HUDEP-2 (cell line): ENCODE data around the gene SV2C.
"Not testable (repeated sequence)": the region's sequence is repeated elsewhere in the genome, so short reads cannot be mapped to it uniquely, and the experiment has no call there.

Experiments used
- DNase-seq, 76 experiments: peaks; one replicate each; lab custom pipeline; 2025; ENCODE audit not compliant: unreplicated experiment in 76 of 76; lab: John Stamatoyannopoulos, UW

The SV2C gene

DNA sequence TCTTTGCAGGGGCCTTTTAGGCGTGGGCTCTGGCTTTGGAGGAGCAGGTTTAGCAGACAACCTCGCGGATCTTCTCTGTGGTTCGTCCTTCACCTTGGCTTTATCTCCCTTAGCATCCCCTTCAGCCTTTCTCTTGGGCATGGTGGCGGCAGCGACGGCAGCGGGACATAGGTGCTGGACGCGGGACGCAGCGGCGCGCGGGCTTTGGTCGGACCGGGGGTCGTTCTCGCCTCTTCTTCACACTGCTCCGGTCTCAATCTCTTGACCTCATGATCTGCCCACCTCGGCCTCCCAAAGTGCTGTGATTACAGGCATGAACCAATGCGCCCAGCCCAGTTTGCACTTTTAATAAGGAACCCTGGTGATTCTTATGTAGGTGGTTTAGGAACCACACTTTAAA lies 159.0 kb downstream of the SV2C start:
- DNase-seq = not testable (repeated sequence)

DNA sequence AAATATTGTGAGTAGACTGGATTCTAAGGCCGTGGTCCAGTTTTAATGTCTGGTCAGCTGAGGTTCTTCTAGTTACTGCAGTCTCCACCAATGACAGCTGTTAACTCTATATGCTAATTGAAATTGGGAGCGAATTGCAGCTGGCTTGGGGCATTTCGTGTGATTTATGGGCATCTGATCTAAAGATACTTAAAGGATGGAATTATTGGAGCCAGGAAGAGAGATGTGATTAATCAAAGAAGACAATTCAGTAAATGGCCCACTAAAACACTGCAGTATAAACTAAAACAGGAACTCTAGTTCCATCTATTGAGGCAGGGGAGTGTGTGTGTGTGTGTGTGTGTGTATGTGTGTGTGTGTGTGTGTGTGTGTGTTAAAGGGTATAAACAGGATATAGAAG lies 162.4 kb downstream of the SV2C start:
- no peak for DNase-seq

DNA sequence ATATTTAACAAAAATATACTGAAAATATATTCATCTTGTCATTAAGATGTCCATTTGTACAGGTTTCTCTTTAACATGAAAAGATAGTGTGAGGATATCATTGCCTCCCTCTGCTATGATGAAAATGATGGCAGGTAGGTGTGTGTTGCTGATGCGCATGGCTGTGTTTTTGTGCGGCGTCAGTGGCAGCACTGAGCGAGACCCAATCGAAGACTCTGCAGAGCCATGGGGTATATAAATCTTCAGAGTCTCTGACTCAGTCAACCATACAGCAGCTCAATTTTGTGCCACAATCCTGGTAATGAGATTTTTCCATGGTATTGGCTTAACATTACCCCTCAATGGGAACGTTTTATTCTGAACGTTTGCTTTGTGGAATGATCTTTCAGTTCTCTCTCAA lies 166.4 kb downstream of the SV2C start:
- DNase-seq = no peak

DNA sequence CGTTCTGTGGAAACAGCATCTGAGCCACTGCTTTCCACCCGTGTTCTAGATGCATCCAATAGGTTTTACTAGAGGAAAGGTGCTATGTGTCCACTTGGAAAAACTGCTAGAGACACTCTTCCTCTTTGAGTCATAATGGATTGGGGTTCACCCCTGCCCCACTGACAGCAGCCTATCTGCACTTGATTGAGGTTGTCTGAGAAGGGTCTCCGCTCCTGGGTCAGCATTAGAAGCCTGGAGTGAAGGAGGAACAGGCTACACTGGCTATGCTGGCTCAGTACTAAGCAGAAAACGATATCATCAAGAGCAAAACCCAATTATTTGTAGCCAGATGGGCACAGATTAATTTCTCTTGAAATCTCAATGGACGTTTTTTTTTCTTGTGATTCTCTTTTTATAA lies 167.3 kb downstream of the SV2C start:
- no peak for DNase-seq

DNA sequence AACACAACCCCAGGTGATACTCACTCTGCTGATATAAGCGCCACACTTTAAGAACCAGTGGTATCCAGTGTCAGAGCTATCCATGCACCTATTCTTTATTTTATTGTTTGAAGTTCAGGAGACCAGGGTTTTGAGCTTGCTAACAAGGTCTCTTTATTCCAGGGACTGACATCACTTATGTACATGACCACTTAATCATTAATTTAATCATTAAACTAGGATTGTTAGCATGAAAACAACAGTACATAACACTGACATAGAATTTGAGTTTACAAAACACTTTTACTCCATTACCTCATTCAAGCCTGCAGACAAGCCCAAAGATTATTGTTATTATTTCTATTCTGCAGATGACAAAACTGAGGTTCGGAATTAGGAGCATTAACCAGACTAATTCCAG lies 168.5 kb downstream of the SV2C start:
- no peak for DNase-seq

DNA sequence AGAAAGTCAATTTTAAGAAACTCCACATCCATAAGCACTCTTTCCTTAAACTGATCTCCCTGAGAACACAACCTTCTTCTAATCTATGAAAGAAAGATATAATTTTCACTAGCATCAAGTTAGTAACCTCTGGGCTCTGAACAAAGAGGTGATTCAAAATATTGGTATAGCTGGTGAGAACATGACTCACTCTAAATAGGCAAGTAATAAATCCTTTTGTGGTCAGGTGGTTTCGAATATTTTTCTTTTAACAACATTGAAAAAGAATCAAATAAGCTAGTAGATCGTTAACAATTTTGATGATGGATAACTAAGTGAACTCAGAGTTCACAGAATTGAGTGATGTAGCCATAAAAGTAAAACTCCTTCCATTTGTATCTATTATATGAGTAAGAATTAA lies 169.3 kb downstream of the SV2C start:
- no peak for DNase-seq

- DNase-seq = peak in 54 of 76 experiments; percentile 1 to 68 (median 22)
Measured at GRCh38 chr5:76256116-76256889, 173.1 kb downstream of the SV2C start.

DNA sequence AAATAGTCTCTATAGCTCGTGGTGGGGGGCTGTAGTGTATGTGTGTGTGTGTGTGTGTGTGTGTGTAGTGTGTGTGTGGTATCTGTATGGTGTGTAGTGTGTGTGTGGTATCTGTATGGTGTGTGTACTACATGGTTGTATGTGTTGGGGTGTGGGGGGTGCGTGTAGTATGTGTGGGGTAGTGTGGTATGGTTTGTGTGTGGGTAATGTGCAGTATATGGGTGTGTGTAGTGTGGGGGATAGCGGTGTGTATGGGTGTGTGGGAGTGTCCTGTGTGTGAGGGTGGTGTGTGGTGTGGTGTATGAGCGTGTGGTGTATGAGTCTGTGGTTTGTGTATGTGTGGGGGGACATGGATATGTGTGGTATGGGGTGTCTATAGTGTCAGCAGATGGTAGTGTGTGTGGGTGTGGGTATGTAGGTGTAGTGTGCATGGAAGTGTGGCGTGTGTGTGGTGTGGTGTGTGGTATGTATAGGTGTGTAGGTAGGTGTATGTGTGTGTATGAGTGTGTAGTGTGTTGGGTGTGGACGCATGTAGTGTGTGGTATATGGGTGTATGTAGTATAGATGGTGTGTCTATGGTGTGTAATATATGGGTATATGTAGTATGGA lies 174.1 kb downstream of the SV2C start:
- DNase-seq = no peak

GRCh38 chr5:76257897-76258296 lies 174.7 kb downstream of the SV2C start:
- no peak for DNase-seq

DNA sequence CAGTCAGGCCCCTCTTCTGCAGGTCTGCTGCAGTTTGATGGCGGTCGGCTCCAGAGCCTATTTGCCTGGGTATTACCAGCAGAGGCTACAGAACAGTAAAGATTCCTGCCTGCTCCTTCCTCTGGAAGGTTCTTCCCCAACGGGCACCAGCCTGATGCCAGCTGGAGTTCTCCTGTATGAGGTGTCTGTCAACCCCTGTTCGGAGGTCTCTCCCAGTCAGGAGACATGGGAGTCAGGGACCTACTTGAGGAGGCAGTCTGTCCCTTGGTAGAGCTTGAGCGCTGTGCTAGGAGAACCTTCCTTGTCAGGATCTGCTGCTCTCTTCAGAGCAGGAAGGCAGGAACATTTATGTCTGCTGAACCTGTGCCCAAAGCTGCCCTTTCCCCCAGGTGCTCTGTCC lies 181.5 kb downstream of the SV2C start:
- no peak for DNase-seq

- no peak for DNase-seq
Measured at GRCh38 chr5:76269259-76269931, 186.2 kb downstream of the SV2C start.

DNA sequence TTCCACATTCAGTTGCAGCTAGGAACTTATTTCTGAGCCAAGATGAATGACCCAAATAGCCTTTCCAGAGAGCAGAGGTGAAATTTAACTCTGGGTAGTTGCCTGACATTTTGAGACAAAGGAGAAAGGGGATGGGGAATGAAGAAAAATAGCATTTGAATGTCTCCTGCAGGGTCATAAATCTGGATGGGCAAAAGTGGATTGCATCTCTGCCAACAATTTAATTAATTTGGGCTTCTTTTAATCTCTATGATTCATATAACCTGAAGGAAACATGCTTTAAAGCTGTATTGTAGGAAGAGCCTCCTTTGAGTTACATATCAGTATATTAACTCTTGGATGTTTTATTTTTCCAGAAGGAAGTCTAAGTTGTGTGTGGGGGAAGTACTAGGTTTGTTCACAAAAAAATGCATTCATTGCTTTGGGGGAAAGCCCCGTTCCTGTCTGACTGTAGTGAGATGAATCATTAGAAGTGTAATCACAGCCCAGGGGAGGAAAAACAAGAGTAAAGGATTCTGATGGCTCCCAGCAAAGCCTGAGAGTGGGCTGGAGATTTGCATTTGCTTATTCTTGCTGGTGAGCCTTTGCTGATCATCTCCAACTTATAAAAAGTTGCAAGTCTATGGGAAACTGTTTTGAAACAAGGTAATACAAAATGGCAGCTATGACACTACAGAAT lies 186.9 kb downstream of the SV2C start:
- DNase-seq = no peak

GRCh38 chr5:76271836-76272235 lies 188.7 kb downstream of the SV2C start:
- DNase-seq = no peak

DNA sequence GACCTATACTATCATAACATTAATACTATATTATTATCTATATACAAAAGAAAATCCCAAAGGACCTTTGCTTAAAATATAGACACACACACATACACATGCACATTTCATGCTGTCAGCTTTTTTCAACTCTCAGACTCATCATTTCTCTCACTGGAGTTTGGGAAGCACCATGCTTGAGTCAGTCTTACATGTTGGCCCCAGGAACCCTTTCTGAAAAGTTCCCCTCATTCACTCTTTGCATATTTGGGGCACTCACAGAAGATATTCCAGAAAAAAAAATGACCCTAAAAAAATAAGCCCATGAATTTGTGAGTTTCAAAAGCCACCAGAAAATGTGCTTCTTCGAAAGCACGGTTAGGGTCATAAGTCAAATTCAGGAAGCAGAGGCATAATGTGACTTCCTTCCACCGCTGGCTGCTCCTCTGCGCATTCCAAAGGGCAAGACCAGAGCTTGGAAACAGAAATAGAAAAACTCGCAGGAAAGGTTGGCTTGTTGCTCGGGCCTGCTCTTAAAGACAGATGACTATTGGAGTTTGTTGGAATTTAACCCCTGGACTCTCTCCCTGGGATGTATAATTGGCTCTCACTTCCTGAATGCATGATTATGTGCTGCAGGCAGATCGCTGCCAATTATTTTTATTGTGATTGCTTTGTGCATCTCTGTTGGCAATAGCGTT lies 190.2 kb downstream of the SV2C start:
- DNase-seq = no peak

DNA sequence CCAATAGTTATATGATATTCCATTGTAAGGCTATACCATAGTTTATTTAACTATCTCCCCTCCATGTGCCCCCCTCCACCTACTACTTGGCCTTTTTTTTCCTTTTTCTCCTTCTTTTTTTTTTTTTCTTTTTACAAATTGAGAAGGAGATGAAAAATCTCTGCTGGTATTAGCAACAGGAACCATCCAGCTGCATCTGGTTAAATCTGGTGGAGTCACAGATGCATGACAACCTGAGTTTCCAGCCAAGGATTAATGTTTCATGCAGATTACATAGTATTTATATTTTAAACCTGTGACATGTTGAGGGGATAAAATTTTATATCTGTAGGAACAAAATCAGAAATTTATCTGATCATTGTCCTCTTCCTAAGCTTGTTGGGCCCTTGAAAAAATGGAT lies 191.4 kb downstream of the SV2C start:
- no peak for DNase-seq

DNA sequence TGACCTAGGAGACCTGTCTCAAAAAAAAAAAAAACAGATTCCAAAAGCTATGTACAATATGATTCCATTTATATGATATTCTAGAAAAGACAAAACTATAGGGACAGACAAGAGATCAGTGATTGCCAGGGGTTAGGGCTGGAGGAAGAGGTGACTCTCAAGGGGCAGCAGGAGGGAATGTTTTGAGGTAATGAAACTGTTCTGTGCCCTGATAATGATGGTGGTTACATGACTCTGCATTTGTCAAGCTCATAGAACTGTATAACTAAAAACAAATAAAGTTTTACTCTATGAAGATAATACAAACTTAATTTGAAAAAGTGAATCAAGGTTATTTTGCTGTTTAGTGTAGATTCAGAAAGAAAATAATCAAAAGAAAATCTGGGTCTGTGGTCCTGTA lies 194.6 kb downstream of the SV2C start:
- no peak for DNase-seq

DNA sequence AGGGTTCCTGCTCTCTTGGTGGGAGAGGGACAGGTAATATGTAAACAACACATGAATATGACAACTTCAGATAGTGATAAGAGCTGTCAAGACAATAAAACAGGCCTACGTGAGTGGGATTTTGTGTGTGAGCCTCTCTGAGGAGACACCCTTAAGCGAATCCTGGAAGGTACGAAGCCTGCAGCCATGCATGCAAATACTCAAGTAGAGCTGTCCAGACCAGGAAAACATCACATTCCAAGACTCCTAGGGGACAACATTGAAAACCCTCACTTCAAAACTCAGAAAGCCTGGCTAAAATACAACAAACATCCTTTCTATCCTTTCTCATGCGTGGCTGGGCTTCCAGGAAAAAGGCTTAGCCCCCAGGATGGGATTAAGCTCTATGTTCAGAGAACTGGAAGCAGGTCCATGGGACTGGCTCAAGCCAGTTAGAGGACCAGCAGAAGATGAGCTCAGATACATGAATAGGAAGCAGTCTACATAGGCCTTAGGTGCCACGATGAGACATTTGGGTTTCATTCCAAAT lies 195.1 kb downstream of the SV2C start:
- no peak for DNase-seq

DNA sequence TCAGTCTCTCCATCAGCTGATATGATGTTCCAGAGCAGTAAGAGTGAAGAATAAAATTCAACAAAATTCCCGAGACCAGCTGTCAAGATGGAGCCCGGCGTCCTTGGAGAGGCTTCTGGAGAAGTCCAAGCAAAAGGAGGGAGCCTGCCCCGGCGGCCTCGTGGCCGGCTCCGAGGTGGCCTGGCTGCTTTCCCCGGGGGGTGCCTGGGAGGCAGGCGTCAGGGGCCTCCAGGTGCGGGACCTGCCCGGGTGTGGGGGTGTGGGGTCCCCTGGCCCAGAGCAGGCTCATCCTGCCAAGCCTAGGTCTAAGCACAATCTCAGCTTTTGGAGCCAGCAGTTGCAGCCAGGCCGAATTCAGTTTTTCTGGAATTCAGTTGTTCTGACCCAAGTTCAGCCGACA lies 197.3 kb downstream of the SV2C start:
- no peak for DNase-seq

GRCh38 chr5:76283670-76284069 lies 200.5 kb downstream of the SV2C start:
- DNase-seq = no peak

DNA sequence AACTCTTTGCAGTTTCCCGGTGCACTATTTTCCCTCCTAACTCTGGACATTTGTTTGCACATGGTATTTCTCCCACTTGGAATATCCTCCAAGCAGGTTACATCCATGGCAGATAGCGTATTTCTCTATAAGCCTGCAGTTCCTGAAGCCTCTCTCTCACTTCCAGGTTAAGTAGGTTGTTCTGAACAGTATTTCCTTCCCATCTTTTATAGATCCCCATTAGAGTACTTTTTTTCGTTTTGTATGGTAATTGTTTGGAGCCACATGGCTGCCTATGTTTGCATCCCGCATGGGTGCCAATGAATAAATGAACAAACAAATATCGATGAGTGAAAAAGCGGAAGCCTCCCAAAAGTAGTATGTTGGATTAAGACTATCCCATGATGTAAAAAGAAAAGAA lies 206.5 kb downstream of the SV2C start:
- DNase-seq = no peak

- DNase-seq = no peak
Measured at GRCh38 chr5:76290321-76290757, 207.2 kb downstream of the SV2C start.
